K562 (cell line): ENCODE results near the gene UNC45A. TPM values are rescaled to one million over a fixed set of nuclear protein-coding genes. Genes with fewer than 3 reads are reported as not detected.

ENCODE experiments used
- DPF2 ChIP-seq: fragments of 450-650 bp; IDR thresholded peaks from 2 replicates; pipeline ENCODE4 v1.6.1; 2016
- FIP1L1 ChIP-seq: fragments of 200-400 bp; formaldehyde crosslinking; IDR thresholded peaks from 2 replicates; pipeline ENCODE4 v1.6.1; 2018; ENCODE audit warnings: mild to moderate bottlenecking, low read depth, low read length; ENCODE audit not compliant: poor library complexity, severe bottlenecking
- FOXP1 ChIP-seq: sonication (generic); formaldehyde crosslinking; IDR thresholded peaks from 2 replicates; pipeline ENCODE4 v1.8.0; 2022; ENCODE audit warnings: mild to moderate bottlenecking, missing genetic modification reagents
- HNRNPH1 ChIP-seq: fragments of 200-400 bp; formaldehyde crosslinking; optimal IDR thresholded peaks from 2 replicates; pipeline ENCODE3; 2017; ENCODE audit warnings: low read depth, mild to moderate bottlenecking, low read length, moderate library complexity
- HNRNPL ChIP-seq: fragments of 200-400 bp; formaldehyde crosslinking; IDR thresholded peaks from 2 replicates; pipeline ENCODE4 v1.6.1; 2017; ENCODE audit warnings: low read depth, mild to moderate bottlenecking, low read length
- MED1 ChIP-seq: sonication (generic); formaldehyde crosslinking; IDR thresholded peaks from 2 replicates; pipeline ENCODE4 v1.8.1; 2023; ENCODE audit warnings: missing genetic modification reagents, borderline replicate concordance
- NELFE ChIP-seq: IDR thresholded peaks from 2 replicates; pipeline ENCODE4 v1.6.1; 2011; ENCODE audit warnings: mild to moderate bottlenecking; ENCODE audit not compliant: insufficient read depth, insufficient read length
- NR2C1 ChIP-seq, 2 experiments: fragments of 450-650 bp; IDR thresholded peaks; 2 replicates each; pipeline ENCODE4 v1.6.1; 2017; ENCODE audit warnings: mild to moderate bottlenecking in 2 of 2, antibody characterized with exemption in 1 of 2, inconsistent platforms in 1 of 2, missing compliant biosample characterization in 1 of 2, missing genetic modification characterization in 1 of 2
- RBFOX2 ChIP-seq: fragments of 200-400 bp; formaldehyde crosslinking; IDR thresholded peaks from 2 replicates; pipeline ENCODE4 v1.6.1; 2017; ENCODE audit warnings: low read depth, mild to moderate bottlenecking, low read length, moderate library complexity
- RBM22 ChIP-seq: fragments of 200-400 bp; formaldehyde crosslinking; IDR thresholded peaks from 2 replicates; pipeline ENCODE4 v1.6.1; 2018; ENCODE audit warnings: low read length, low read depth; ENCODE audit not compliant: poor library complexity, severe bottlenecking
- ZBTB17 ChIP-seq: fragments of 450-650 bp; formaldehyde crosslinking; IDR thresholded peaks from 2 replicates; pipeline ENCODE4 v1.4.0; 2020; ENCODE audit warnings: mild to moderate bottlenecking
- ZNF316 ChIP-seq: fragments of 450-650 bp; IDR thresholded peaks from 2 replicates; pipeline ENCODE4 v1.6.1; 2016
- ZNF507 ChIP-seq: conservative IDR thresholded peaks from 2 replicates; pipeline ENCODE4 v1.6.1; 2017; ENCODE audit warnings: missing genetic modification characterization, missing compliant biosample characterization
- polyA plus RNA-seq, 8 experiments: library from polyadenylated mRNA; depleted of rRNA in 4 of 8; stranded (reverse) in 5 of 8; unstranded in 3 of 8; fragments of >200 nt; fragmentation: Nextera tagmentation in 2 of 8; fragmentation: Illumina TruSeq in 1 of 8; extraction: Ambion mirVana in 2 of 8; extraction: Trizol in 1 of 8; gene quantifications; 2 replicates each; pipeline versions ENCODE4 v1.2.1 to v1.2.3, GENCODE V29; 2011 to 2014; ENCODE audit warnings: inconsistent platforms in 1 of 8, missing spikeins in 1 of 8
- total RNA-seq, 7 experiments: library from RNA; depleted of rRNA in 6 of 7; stranded (reverse); fragments of >200 nt in 6 of 7; fragmentation: Illumina TruSeq in 2 of 7; extraction: Trizol in 2 of 7; gene quantifications; 2 replicates each; pipeline versions ENCODE4 v1.2.1 to v1.2.3, GENCODE V29; 2011 to 2021; ENCODE audit warnings: low replicate concordance in 1 of 7
- TF ChIP-seq, protein P1 (sequence below): fragments of 250-450 bp; sonication (Bioruptor Pico); IDR thresholded peaks from 2 replicates; pipeline ENCODE4 v1.8.0; 2022; ENCODE audit warnings: inconsistent platforms
- TF ChIP-seq, protein P2 (sequence below): IDR thresholded peaks from 2 replicates; pipeline ENCODE4 v1.6.1; 2014; ENCODE audit warnings: antibody characterized with exemption
- TF ChIP-seq, protein P3 (sequence below): sonication (generic); formaldehyde crosslinking; IDR thresholded peaks from 2 replicates; pipeline ENCODE4 v1.8.1; 2023; ENCODE audit warnings: mild to moderate bottlenecking, missing genetic modification reagents
- TF ChIP-seq, protein P4 (sequence below): fragments of 450-650 bp; conservative IDR thresholded peaks from 2 replicates; pipeline ENCODE4 v1.6.1; 2016; ENCODE audit warnings: missing genetic modification characterization, low read depth, mild to moderate bottlenecking, control low read depth, missing compliant biosample characterization
- TF ChIP-seq, protein P5 (sequence below): sonication (generic); formaldehyde crosslinking; IDR thresholded peaks from 2 replicates; pipeline ENCODE4 v1.8.1; 2023; ENCODE audit warnings: mild to moderate bottlenecking, missing genetic modification reagents

UNC45A gene
- total and polyA plus RNA-seq, 9 of the 15 experiments (the other 6 are each of a cell fraction or from before 2014, with no cell fraction given): 22.4 to 79.3 (median 43.7) TPM

DNA sequence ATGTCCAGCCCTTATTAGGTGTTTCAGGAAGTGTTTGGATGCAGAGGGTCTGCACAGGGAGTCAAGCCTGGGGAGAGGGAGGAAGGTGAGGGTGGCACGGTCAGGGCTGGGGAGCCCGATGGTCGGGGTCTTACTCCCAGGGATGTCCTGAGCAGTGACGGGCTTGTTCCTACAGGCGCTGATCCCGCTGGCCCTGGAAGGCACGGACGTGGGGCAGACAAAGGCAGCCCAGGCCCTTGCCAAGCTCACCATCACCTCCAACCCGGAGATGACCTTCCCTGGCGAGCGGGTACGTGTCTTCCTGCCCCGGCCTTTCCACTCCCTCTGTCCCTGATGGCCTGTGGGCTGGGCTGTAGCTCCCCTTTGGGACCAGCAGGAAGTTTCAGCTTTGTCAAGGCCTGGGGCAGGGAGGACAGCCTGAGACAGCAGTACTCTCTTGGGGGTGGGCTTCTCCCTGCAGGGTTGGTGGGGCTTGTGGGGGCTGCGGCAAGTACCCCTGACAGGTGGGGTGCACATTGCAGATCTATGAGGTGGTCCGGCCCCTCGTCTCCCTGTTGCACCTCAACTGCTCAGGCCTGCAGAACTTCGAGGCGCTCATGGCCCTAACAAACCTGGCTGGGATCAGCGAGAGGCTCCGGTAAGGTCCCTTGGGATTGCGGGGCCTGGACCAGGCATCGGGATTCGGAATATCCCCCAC, 15.0 kb downstream of the UNC45A start (continued):
- TF ChIP-seq, protein P1, sequence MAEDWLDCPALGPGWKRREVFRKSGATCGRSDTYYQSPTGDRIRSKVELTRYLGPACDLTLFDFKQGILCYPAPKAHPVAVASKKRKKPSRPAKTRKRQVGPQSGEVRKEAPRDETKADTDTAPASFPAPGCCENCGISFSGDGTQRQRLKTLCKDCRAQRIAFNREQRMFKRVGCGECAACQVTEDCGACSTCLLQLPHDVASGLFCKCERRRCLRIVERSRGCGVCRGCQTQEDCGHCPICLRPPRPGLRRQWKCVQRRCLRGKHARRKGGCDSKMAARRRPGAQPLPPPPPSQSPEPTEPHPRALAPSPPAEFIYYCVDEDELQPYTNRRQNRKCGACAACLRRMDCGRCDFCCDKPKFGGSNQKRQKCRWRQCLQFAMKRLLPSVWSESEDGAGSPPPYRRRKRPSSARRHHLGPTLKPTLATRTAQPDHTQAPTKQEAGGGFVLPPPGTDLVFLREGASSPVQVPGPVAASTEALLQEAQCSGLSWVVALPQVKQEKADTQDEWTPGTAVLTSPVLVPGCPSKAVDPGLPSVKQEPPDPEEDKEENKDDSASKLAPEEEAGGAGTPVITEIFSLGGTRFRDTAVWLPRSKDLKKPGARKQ: no peak
- TF ChIP-seq FOXP1 (CRISPR knock-in tag): no peak
- TF ChIP-seq, protein P2, sequence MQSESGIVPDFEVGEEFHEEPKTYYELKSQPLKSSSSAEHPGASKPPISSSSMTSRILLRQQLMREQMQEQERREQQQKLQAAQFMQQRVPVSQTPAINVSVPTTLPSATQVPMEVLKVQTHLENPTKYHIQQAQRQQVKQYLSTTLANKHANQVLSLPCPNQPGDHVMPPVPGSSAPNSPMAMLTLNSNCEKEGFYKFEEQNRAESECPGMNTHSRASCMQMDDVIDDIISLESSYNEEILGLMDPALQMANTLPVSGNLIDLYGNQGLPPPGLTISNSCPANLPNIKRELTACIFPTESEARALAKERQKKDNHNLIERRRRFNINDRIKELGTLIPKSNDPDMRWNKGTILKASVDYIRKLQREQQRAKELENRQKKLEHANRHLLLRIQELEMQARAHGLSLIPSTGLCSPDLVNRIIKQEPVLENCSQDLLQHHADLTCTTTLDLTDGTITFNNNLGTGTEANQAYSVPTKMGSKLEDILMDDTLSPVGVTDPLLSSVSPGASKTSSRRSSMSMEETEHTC: no peak
- TF ChIP-seq NELFE: no peak
- TF ChIP-seq ZBTB17 (CRISPR knock-in tag): 0 out of 2 replicates have a peak, but pooled peaks have one; percentile 1
- TF ChIP-seq DPF2: peak; percentile 7; the same call in 1 of the 2 replicates
- no peak for TF ChIP-seq MED1
- TF ChIP-seq NR2C1 (IDR thresholded peaks at IDR 0.05): no peak
- peak; percentile 29; the same call in 1 of the 2 replicates for TF ChIP-seq NR2C1 (tag; IDR thresholded peaks at IDR 0.05)
- TF ChIP-seq HNRNPL: no peak
- TF ChIP-seq ZNF507 (tag): no peak
- TF ChIP-seq FIP1L1: no peak
- TF ChIP-seq ZNF316: no peak
- no peak for TF ChIP-seq RBM22
- no peak for TF ChIP-seq HNRNPH1
- TF ChIP-seq RBFOX2: peak; percentile 43; the same call in 1 of the 2 replicates
- TF ChIP-seq, protein P3, sequence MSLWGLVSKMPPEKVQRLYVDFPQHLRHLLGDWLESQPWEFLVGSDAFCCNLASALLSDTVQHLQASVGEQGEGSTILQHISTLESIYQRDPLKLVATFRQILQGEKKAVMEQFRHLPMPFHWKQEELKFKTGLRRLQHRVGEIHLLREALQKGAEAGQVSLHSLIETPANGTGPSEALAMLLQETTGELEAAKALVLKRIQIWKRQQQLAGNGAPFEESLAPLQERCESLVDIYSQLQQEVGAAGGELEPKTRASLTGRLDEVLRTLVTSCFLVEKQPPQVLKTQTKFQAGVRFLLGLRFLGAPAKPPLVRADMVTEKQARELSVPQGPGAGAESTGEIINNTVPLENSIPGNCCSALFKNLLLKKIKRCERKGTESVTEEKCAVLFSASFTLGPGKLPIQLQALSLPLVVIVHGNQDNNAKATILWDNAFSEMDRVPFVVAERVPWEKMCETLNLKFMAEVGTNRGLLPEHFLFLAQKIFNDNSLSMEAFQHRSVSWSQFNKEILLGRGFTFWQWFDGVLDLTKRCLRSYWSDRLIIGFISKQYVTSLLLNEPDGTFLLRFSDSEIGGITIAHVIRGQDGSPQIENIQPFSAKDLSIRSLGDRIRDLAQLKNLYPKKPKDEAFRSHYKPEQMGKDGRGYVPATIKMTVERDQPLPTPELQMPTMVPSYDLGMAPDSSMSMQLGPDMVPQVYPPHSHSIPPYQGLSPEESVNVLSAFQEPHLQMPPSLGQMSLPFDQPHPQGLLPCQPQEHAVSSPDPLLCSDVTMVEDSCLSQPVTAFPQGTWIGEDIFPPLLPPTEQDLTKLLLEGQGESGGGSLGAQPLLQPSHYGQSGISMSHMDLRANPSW (CRISPR knock-in tag): no peak
- TF ChIP-seq, protein P4, sequence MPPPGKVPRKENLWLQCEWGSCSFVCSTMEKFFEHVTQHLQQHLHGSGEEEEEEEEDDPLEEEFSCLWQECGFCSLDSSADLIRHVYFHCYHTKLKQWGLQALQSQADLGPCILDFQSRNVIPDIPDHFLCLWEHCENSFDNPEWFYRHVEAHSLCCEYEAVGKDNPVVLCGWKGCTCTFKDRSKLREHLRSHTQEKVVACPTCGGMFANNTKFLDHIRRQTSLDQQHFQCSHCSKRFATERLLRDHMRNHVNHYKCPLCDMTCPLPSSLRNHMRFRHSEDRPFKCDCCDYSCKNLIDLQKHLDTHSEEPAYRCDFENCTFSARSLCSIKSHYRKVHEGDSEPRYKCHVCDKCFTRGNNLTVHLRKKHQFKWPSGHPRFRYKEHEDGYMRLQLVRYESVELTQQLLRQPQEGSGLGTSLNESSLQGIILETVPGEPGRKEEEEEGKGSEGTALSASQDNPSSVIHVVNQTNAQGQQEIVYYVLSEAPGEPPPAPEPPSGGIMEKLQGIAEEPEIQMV (tag): no peak
- TF ChIP-seq, protein P5, sequence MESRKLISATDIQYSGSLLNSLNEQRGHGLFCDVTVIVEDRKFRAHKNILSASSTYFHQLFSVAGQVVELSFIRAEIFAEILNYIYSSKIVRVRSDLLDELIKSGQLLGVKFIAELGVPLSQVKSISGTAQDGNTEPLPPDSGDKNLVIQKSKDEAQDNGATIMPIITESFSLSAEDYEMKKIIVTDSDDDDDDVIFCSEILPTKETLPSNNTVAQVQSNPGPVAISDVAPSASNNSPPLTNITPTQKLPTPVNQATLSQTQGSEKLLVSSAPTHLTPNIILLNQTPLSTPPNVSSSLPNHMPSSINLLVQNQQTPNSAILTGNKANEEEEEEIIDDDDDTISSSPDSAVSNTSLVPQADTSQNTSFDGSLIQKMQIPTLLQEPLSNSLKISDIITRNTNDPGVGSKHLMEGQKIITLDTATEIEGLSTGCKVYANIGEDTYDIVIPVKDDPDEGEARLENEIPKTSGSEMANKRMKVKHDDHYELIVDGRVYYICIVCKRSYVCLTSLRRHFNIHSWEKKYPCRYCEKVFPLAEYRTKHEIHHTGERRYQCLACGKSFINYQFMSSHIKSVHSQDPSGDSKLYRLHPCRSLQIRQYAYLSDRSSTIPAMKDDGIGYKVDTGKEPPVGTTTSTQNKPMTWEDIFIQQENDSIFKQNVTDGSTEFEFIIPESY: peak; percentile 36; the same call in 1 of the 2 replicates
